HG03378 (cell line): ENCODE results near the gene SCARB2.

ENCODE experiments used
- ATAC-seq: cut with Tn5 transposase; IDR thresholded peaks from one replicate; pipeline ENCODE4 v1.9.1; 2021; ENCODE audit warnings: mild to moderate bottlenecking, moderate library complexity; ENCODE audit not compliant: unreplicated experiment

SCARB2 gene

DNA sequence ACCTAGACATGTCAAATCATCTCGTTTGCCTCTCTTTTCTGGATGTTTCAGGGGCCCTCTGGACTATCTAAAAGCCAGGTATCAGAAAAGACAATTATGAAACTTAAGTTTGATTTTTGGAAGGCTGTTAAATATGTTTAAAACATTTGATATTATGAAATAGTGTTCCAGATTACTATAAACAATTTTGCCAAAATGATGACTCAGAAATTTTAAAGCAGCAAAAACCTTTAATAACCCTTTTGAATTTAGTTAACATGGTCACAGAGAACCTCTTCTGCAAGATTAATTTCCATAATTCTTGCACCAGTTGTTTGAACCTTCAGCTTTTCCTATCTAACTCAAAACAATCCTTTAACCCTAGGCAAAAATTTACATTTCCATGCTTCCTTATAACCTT, 19.1 kb upstream of the SCARB2 start:
- no peak for ATAC-seq

GRCh38 chr4:76226418-76226817, 12.8 kb upstream of the SCARB2 start:
- no peak for ATAC-seq

- ATAC-seq, result no peak
These were observed 10.5 kb upstream of the SCARB2 start for GRCh38 chr4:76224171-76224570.

- ATAC-seq, result no peak
These were observed 5.9 kb upstream of the SCARB2 start for GRCh38 chr4:76219299-76220055.

DNA sequence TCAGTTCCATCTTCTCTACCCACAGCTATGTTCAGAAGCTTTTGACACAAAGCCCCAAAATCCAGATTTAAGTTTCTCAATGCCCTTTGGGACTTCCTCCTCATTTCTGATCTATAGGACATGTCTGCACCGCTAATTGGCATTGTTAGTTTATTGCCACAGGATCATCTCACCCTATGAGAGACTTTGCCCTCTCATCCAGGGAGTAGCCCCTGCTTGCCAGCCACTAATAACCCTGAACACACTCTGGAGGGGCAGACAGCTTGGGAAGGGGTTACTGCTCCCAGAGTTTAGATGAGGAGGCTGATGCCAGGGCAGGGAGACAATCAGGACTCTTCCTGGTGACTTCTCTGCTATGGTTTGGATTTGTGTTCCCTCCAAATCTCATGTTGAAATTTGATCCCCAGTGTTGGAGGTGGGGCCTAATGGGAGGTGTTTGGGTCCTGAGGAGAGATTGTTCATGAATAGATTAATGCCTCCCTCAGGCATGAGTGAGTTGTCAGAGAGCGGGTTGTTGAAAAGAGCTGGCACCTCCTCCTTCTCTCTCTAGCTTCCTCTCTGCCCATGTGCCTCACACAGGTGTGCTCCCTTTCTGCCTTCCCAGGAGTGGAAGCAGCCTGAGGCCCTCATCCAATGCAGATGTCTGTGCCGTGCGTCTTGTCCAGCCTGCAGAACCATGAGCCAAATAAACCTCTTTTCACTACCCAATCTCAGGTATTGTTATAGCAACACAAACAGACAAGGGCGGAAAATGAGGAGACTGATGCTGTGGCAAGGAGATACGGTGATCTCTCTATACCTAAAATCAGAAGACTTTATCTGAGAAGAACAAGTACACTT, 3.6 kb upstream of the SCARB2 start:
- ATAC-seq, result no peak

DNA sequence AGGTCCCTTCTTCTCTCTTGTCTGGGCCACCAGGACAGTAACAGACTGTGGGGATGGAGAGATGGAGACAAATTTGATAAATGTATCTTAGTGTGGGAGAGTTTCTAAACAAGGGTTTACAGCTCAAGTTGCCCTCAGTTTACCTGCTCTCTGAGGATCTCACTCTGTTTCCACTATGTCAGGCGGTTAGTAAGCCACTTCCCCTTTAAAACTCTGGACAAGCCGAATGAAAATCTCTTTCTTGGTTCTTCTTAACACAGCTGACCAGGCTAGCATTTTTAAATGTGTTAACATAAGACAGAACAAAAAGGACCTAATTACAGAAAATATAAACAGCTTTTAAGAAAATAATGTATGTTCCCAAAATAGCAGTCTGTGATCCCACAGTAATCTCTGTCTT, 2.9 kb upstream of the SCARB2 start:
- no peak for ATAC-seq

- ATAC-seq, result no peak
These were observed 1.5 kb upstream of the SCARB2 start for GRCh38 chr4:76215077-76215476.

GRCh38 chr4:76214177-76214675, 602 bp upstream of the SCARB2 start:
- ATAC-seq, result no peak

DNA sequence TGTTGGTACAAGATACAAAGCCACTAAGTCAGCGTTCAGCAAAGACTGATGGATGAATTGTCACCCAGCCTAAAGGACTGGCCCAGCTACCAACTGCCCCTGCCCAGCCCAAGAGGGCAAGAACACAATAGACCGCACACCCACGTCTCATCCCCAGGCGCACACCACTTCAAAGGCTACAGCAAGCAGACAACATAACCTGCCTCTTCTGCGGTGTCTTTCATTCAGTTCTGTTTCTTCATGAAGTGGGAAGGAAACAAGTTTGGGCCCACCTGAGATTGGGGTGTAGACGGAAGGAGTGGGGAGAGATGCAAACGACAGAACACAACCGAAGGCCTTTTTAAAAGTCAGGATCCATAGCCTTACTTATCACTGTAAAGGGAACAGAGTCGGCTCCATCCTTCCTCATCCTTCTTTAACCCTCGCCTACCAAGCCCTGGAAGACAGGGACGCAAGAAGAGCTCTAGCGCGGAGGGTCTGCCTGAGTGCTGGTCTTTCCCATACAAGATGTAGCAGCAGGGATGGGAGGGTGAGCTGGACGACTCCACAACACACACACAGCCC, 691 bp downstream of the SCARB2 start:
- ATAC-seq, result no peak

DNA sequence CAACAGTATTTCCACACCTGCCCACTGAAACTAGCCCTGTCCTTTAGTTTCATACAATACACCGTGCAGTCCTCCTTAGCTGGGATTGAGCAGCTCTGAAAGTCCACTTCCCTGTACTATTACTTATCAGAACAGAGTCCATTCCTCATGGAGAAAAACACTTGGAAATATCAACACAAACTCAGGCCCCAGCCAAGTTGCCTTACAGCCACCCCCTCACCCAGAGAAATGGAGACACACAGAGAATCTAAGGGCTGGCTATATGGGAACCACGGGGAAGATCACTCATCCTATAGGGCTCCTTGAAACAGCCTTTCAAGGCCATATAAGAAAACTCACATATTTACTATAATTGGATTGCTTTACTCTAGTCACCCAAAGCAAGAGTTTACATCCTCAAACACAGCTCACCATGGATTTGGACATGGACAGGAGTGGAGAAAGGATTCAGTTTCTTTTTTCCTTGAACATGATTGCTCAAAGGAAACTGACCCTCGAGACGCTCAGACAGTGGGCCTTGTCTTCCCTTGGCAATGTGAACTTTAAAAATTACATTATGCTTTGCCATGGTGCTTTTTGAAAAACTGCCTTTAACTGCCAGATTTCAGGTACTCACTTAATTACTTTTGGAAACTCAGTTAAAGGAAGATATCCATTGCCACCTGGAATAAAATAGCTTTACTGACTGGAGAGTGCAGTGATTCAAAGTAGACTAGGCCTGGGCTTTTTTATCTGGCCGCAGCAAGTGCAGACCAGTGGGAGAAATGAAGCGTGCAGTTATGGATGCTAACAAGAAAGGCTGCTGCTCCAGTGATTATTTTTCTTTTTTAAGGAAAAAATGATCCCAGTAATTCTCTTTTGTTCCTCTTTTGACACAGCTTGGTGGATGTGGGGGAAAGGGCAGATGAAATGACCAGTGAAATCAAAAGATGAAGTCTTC, 1.6 kb downstream of the SCARB2 start:
- no peak for ATAC-seq

DNA sequence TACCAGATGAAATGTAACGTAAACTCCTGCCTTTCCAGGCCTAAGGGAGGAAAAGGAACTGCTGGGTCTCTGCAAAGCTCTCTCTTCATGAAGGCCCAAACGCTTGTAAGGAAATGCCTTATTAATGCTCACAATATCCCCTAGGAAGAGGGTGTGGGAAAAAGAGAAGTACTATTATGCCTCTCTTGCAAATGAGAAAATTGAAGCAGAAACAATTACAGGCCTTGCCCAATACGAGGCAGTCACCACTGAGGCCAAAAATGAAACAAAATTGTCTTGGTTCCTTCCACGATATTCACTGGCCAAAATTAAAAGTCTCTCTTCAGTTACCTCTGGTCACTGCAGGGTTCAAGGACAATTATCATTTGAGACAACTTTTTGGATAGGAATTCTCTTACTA, 3.2 kb downstream of the SCARB2 start:
- no peak for ATAC-seq

DNA sequence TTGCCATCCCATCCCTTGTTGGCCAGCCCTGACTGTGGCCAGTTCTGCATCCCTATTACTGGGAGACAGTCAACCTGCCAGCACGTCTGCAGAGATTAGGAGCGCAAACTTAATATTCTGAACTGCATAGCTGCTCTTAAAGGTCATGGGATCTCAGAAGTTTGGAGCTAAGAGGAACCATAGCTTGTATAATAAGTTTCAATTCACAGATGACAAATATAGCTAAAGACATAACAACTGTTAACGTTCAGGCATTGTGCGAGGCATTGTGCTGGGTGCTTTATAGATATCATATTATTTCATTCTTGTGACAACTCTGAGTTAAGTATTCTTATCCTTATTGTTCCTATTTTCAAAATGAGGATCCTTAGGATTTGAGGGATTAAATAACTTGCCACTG, 3.7 kb downstream of the SCARB2 start:
- ATAC-seq, result no peak

- ATAC-seq, result no peak
These were observed 5.4 kb downstream of the SCARB2 start for GRCh38 chr4:76208005-76208765.

- no peak for ATAC-seq
These were observed 6.1 kb downstream of the SCARB2 start for GRCh38 chr4:76207549-76207948.

DNA sequence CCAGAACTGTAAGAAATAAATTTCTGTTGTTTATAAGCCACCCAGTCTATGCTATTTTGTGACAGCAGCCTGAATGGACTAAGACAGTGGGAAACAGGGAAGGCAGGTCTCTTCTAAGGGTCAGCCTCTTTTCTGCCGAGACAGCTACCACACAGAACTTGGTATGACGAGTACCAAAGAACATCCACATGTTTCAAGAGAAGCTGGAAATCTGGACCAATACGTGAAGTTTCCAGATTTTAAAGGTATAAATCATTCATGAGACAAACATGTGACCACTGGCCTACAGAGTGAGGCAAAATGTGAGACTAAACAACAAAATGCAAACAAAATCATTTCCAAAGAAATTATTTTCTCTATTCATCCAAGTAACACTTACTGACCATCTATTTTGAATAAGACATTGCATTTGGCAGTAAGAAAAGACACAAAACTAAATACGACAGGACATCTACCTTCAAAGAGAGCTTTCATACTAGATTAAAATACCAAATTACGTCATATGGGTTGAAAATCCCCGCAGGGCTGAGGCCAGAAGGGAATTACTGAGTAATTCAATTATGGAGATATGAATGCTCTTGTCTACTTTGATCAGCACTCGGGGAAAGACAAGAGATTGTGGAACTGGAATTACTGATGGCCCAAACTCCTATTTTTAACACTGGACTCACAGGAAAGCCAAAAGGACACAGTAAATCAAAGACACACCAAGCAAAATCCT, 7.2 kb downstream of the SCARB2 start:
- no peak for ATAC-seq

GRCh38 chr4:76205476-76205875, 8.1 kb downstream of the SCARB2 start:
- no peak for ATAC-seq

GRCh38 chr4:76204936-76205335, 8.7 kb downstream of the SCARB2 start:
- no peak for ATAC-seq

DNA sequence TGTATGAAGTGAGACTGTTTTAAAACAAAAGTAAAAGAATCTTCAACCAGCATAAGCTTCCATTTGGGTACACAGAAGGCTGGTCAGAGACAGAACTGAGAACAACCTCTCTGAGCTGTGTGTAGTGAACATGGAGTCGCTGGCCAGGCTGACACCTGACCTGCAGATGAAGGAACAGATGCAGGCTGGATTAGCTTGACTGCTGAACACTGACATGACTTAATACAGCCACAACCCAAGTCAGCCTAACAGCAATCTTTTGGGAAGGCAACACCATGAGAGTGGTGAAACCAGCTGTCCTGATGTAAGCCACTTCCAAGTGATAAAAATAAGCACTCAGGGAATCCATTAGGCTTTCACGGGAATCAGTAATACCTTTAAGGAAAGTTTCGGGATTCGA, 10.1 kb downstream of the SCARB2 start:
- no peak for ATAC-seq

GRCh38 chr4:76201276-76201675, 12.3 kb downstream of the SCARB2 start:
- ATAC-seq, result no peak
